Ovary (tissue), 9 donors: ENCODE measurements around the gene AAK1. TPM values are rescaled to one million over a fixed set of nuclear protein-coding genes. Genes with fewer than 3 reads are reported as not detected.

ENCODE experiments used
- DNase-seq, 5 donors: peaks; one replicate each; pipeline ENCODE4 v3.0.0-alpha.2; 2019 to 2020
- H3K27ac ChIP-seq, 2 donors: fragments of 200-600 bp; one replicate each; pipeline versions ENCODE4 v1.5.1 to v1.8.0; 2019 to 2022
- H3K27me3 ChIP-seq: fragments of 200-600 bp; one replicate; pipeline ENCODE4 v1.8.0; 2022
- H3K36me3 ChIP-seq: fragments of 200-600 bp; sonication (generic); one replicate; pipeline ENCODE4 v1.5.1; 2019
- H3K4me1 ChIP-seq: one replicate; pipeline ENCODE4 v1.8.1; 2013; ENCODE audit warnings: mild to moderate bottlenecking, moderate library complexity; ENCODE audit not compliant: insufficient read depth
- H3K4me3 ChIP-seq: fragments of 200-600 bp; sonication (generic); one replicate; pipeline ENCODE4 v1.5.1; 2017
- H3K9me3 ChIP-seq, 2 donors: fragments of 200-600 bp in 1 of 2; sonication (generic) in 1 of 2; one replicate each; pipeline versions ENCODE4 v1.5.1 to v1.8.1; 2013 to 2019; ENCODE audit warnings: mild to moderate bottlenecking in 1 of 2, moderate library complexity in 1 of 2
- EP300 ChIP-seq: sonication (generic); formaldehyde crosslinking; IDR thresholded peaks from one replicate; pipeline ENCODE4 v1.6.1; 2017; ENCODE audit warnings: antibody characterized with exemption
- POLR2A ChIP-seq: fragments of 450-650 bp; IDR thresholded peaks from one replicate; pipeline ENCODE4 v1.6.1; 2017; ENCODE audit warnings: antibody characterized with exemption, mild to moderate bottlenecking, moderate library complexity
- WGBS, 3 donors: extraction: QIAGEN DNeasy Blood & Tissue Kit in 1 of 3; methylation state at CpG; one replicate each; pipeline versions ENCODE4 v1.1.5 to v1.1.7; 2013 to 2017; 5-methylcytosine and 5-hydroxymethylcytosine counted together
- intact Hi-C, 4 donors: fragments of 100-400 bp; cut with DNase I; formaldehyde crosslinking; loops; one replicate each; pipeline versions ENCODE4 v1.11.0 to v1.15.1; 2022 to 2023
- polyA plus RNA-seq, 2 donors: library from polyadenylated mRNA; stranded (reverse); fragments of 200-250 nt in 1 of 2; fragments of 350-450 nt in 1 of 2; fragmentation: Illumina TruSeq in 1 of 2; extraction: RNeasy Lipid Tissue Mini Kit (QIAGEN cat#74804) in 1 of 2; gene quantifications; one replicate each; pipeline ENCODE4 v1.2.3, GENCODE V29; 2013 to 2014
- total RNA-seq, 7 donors: library from RNA; depleted of rRNA in 2 of 7; stranded (reverse); fragments of >200 nt in 2 of 7; fragmentation: NEBNext Ultra II Directional in 3 of 7; extraction: Animal tissue kit (Norgen Biotek cat#: 25700) in 3 of 7; gene quantifications; one replicate each; pipeline versions ENCODE4 v1.1.0 to v1.2.4, GENCODE V29; 2016 to 2023
- TF ChIP-seq, protein P1 (sequence below), 3 donors: fragments of 450-650 bp in 2 of 3; fragments of 200-600 bp in 1 of 3; IDR thresholded peaks; one replicate each; pipeline versions ENCODE4 v1.5.1 to v1.8.0; 2016 to 2022; ENCODE audit warnings: antibody characterized with exemption in 3 of 3, mild to moderate bottlenecking in 1 of 3
- donor health status: DM: no; HTN: no; CAD: no; lungs with moderate emphysema.
- donor health status: DM: no; HTN: no; CAD: no.
- donor health status: Bipolar disorder and iron deficiency.
- donor health status: DM: yes; HTN: yes; CAD: no.
- donor health status: DM: no; HTN: no; CAD: no.
- donor health status: DM: yes; HTN: yes; CAD: no.

AAK1 gene
- total and polyA plus RNA-seq, 9 donors: 7.4 to 53.6 (median 34.3) TPM

DNA sequence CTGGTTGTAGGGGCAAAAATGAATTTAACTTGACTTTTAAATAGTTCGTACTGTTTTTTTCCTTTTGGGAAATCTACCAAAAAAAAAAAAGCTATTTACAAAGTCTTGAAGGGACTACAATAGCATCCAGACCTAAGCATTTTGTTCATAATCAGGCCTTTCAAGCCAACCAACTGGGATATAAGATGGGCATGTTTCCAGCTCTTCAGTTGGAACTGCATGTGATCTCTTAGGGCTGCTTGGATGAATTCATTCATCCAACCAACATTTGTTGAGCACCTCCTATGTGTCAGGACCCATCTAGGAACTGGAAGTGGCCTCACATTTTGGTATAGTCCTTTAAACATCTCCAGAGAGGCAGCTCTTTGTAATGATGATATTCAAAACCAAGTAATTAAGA, 98.6 kb downstream of the AAK1 start:
- H3K36me3 ChIP-seq: no peaks in the 10 kb centered on the region

DNA sequence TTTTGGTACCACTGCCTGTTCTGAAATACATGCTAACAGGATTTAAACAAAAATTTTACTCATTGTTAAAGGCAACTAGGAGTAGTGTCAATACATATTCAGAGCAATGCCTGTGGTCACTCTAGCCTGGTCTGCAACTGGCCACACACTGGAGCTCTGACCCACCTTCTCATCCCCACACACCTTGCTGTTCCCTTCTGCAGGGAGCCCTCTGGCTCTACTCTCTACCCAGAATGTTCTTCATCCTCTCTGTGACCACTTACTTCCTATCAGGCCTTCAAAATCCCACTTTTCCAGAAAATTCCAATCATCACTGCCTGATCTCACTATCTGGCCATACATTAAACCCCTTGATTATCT, 104.0 kb downstream of the AAK1 start:
- Histone ChIP-seq H3K36me3 (no peaks in the 10 kb centered on the region), H3K9me3 (no peaks in the 10 kb centered on the region), H3K27ac (no peak overlapping the region), H3K27me3 (no peaks in the 10 kb centered on the region), H3K4me3 (no peak overlapping the region), H3K4me1 (no peaks in the 10 kb centered on the region)
- TF ChIP-seq POLR2A (no peak), EP300 (no peak)
- TF ChIP-seq, protein P1, sequence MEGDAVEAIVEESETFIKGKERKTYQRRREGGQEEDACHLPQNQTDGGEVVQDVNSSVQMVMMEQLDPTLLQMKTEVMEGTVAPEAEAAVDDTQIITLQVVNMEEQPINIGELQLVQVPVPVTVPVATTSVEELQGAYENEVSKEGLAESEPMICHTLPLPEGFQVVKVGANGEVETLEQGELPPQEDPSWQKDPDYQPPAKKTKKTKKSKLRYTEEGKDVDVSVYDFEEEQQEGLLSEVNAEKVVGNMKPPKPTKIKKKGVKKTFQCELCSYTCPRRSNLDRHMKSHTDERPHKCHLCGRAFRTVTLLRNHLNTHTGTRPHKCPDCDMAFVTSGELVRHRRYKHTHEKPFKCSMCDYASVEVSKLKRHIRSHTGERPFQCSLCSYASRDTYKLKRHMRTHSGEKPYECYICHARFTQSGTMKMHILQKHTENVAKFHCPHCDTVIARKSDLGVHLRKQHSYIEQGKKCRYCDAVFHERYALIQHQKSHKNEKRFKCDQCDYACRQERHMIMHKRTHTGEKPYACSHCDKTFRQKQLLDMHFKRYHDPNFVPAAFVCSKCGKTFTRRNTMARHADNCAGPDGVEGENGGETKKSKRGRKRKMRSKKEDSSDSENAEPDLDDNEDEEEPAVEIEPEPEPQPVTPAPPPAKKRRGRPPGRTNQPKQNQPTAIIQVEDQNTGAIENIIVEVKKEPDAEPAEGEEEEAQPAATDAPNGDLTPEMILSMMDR (IDR thresholded peaks at IDR 0.05): no peak
- intact Hi-C loops: no loop called here
- DNase-seq: no peak

More for the DNA sequence above, 98.6 kb downstream of the AAK1 start:
- no peak for TF ChIP-seq POLR2A
- TF ChIP-seq EP300: no peak
- TF ChIP-seq, protein P1 (IDR thresholded peaks at IDR 0.05): no peak
- Histone ChIP-seq H3K27ac (no peak overlapping the region), H3K4me1 (no peaks in the 10 kb centered on the region), H3K27me3 (no peaks in the 10 kb centered on the region), H3K4me3 (no peak overlapping the region), H3K9me3 (no peaks in the 10 kb centered on the region)
- WGBS, 3 donors: 68 to 90% (median 82%) methylated on average over 1 of the region's 1 CpG
- no peak for DNase-seq
- intact Hi-C loops: no loop called here

DNA sequence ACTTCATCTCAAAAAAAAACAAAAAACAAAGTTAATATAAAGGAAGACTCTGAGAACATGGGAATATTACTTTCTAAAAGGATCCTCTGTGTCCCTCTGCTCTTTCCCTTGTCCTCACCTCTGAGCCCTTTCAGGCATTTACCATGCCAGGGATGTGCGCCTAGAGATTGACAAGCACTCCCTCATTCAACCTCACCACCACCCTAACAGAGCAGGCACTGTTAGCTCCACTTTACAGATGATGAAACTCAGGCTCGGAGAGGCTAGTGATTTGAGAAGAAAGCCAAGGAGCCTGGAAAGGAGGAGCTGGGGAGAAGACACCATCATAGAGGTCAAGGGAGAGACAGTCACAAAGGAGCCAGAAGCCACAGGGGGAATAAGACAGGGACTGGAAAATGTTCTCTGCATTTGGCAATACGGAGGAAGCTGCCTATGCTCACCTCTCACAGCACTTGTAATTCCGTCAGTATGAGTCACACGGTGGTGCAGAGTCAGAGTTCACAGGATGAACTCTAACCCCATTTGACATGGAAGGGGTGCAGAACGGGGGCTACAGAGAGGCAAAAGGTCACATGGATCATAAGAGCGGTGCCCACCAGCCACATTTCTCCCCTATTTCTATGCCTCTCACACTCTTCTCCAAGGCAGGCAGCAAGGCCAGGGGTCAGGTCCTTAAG, 104.5 kb downstream of the AAK1 start:
- TF ChIP-seq, protein P1 (IDR thresholded peaks at IDR 0.05): no peak
- TF ChIP-seq POLR2A (no peak), EP300 (no peak)
- no peak overlapping the region for H3K27ac ChIP-seq

DNA sequence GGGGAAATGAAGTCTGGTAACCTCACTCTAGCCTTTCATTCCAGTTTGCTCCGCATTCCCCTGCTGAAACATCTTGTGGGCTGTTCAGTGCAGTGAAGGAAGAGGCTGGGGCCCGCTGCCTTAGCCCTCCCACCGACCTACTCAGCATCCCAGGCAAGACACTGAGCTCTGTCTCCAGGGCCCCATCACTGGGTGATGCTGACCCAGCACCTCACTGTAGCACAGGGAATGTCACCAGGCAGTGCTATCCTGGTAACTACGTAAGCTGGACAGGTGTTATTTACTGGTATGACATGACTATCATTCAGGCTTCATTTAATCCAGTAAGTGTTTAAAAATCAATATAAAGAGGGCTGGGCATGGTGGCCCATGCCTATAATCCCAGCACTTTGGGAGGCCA, 105.3 kb downstream of the AAK1 start:
- 92 to 98% (median 97%) methylated on average over 4 of the region's 4 CpGs for WGBS, 3 donors
- intact Hi-C loops: no loop called here
- Histone ChIP-seq H3K4me1 (no peaks in the 10 kb centered on the region), H3K27me3 (no peaks in the 10 kb centered on the region), H3K27ac (no peak overlapping the region), H3K4me3 (no peak overlapping the region), H3K9me3 (no peaks in the 10 kb centered on the region), H3K36me3 (no peaks in the 10 kb centered on the region)
- no peak for DNase-seq
- TF ChIP-seq EP300 (no peak), POLR2A (no peak)
- TF ChIP-seq, protein P1 (IDR thresholded peaks at IDR 0.05): no peak

More for the DNA sequence above, 104.5 kb downstream of the AAK1 start:
- Histone ChIP-seq H3K4me3 (no peak overlapping the region), H3K36me3 (no peaks in the 10 kb centered on the region), H3K9me3 (no peaks in the 10 kb centered on the region), H3K4me1 (no peaks in the 10 kb centered on the region), H3K27me3 (no peaks in the 10 kb centered on the region)
- intact Hi-C loops: no loop called here
- WGBS, 3 donors: 83 to 89% (median 87%) methylated on average over 7 of the region's 7 CpGs
- DNase-seq: no peak
